ENCODE results near the gene TIPRL.

DNA sequence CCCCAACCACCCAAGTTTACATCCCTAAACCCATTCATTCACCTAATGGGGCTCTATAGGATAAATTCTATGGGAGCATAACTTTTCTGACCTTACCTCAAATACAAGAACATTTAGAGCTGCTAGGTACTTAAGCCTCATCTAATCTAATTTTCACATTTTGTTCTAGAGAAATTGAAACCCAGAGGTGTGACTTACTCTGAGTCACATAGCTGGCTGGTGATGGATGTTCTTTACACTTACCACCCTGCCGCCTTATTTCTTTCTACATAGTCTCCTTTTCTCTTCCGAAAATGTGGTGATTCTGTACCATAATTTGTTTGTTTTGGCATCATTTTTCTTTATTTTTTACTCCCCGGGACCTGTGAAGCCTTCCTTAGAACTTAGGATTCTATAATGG, 20.3 kb downstream of the TIPRL start:
- TF ChIP-seq, protein P1, sequence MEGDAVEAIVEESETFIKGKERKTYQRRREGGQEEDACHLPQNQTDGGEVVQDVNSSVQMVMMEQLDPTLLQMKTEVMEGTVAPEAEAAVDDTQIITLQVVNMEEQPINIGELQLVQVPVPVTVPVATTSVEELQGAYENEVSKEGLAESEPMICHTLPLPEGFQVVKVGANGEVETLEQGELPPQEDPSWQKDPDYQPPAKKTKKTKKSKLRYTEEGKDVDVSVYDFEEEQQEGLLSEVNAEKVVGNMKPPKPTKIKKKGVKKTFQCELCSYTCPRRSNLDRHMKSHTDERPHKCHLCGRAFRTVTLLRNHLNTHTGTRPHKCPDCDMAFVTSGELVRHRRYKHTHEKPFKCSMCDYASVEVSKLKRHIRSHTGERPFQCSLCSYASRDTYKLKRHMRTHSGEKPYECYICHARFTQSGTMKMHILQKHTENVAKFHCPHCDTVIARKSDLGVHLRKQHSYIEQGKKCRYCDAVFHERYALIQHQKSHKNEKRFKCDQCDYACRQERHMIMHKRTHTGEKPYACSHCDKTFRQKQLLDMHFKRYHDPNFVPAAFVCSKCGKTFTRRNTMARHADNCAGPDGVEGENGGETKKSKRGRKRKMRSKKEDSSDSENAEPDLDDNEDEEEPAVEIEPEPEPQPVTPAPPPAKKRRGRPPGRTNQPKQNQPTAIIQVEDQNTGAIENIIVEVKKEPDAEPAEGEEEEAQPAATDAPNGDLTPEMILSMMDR (IDR thresholded peaks at IDR 0.05): no peak
- no peak for TF ChIP-seq POLR2A (IDR thresholded peaks at IDR 0.05)

Data from esophagus squamous epithelium (tissue), 4 donors.